GM21825 (cell line): ENCODE measurements around the gene PSMB9.
"Not testable (repeated sequence)": the region's sequence is repeated elsewhere in the genome, so short reads cannot be mapped to it uniquely, and the experiment has no call there.

Source experiments
- ATAC-seq: cut with Tn5 transposase; IDR thresholded peaks from one replicate; pipeline ENCODE4 v1.9.1; 2021; ENCODE audit warnings: mild to moderate bottlenecking, moderate library complexity; ENCODE audit not compliant: unreplicated experiment

Gene PSMB9

GRCh38 chr6:32857156-32857891, 3.3 kb downstream of the PSMB9 start:
- ATAC-seq, result no peak

DNA sequence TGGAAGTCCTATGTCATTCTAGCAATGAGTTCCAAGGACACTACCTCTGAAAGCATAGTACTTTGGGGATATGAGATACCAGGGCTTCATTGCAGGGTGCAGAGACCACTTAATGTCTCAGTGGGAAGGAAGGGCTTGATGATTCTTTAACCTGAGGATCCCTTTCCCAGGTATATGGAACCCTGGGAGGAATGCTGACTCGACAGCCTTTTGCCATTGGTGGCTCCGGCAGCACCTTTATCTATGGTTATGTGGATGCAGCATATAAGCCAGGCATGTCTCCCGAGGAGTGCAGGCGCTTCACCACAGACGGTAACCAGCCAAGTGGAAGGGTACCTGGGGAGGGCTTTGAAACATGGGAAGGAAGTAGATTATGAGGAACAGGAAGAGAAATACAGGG, 4.2 kb downstream of the PSMB9 start:
- no peak for ATAC-seq

DNA sequence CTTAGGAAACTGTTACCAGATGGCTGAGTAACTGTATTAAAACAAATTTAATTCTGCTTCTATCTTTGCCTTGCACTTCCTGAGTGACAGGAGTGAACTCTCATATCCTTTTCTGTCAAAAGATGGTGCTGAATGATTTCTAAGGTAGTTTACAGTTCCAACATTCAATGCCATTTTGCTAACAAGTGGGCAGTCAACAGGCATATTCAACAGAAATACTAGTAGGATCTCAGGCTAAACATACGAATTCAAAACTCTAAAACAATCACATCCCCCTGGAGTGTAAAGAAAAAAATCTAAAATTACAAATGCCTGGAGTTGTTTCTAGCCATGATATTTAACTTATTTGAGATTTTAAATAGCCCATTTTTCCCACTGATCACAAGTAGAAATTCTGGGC, 6.7 kb downstream of the PSMB9 start:
- no peak for ATAC-seq

- ATAC-seq, result no peak
Measured at GRCh38 chr6:32862725-32863124, 8.7 kb downstream of the PSMB9 start.

DNA sequence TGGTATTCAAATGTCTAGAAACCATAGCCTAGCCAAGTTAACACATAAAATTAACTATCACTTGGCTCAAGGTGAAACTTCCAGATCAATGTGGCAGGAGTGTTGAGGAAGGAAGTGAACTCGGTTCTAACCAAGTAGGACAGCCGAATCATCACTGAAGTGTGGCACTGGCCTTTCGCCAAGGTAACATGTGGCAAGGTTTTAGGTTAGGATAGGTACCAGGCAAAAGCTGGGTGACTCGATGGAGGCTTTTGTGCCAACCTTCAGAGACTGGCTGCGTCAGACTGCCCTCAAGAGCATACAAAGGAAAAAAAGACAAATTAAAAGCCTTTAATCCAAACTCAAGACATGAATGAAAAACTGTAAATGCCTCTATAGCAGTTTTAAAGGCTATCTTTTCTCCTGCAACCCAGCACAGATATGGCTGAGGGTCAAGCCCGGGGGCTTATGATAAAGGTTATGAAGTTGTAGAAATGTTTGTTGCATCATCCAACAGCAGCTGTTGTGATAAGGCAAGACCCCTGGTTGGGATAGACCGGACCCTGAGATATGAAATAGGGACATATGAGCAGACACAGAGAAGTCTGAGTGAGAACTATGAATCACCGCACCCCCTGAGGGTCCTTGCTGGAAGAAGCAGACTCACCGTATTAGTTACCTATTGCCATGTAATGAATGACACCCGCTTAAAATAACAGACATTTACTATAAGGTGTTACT, 11.9 kb downstream of the PSMB9 start:
- no peak for ATAC-seq

GRCh38 chr6:32867022-32867477, 13.1 kb downstream of the PSMB9 start:
- no peak for ATAC-seq

DNA sequence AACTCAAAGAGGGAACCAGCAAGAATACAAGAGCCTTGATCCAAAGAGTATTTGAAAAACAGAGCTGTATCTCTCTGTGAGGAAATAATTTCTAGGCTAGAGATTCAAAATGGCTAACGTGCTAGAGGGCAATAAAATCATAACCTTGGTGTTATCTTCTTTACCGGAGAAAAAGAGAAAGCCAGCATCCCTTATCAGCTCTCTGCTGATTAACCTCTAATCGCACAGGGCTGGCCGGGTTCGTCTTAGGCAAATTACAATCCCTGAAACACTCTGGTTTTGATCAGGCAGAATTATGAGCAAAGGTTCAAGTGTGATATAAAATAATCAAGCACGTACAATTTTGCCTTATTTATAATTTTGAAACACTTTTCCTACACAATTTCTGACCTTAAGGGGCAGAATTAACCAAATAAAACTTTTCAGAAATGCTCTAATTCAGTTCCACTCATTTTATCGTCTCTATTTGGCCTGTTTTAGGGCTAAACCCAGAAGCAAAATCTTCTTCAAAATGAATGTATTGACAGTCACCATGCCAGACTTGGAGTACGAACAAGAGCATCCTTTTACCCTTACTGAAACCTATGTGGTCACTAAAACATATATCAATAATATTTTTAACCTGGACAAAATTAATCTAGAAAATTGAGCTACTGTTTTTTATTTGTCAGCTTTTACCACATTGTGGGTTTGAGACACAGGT, 13.7 kb downstream of the PSMB9 start:
- ATAC-seq, result no peak

DNA sequence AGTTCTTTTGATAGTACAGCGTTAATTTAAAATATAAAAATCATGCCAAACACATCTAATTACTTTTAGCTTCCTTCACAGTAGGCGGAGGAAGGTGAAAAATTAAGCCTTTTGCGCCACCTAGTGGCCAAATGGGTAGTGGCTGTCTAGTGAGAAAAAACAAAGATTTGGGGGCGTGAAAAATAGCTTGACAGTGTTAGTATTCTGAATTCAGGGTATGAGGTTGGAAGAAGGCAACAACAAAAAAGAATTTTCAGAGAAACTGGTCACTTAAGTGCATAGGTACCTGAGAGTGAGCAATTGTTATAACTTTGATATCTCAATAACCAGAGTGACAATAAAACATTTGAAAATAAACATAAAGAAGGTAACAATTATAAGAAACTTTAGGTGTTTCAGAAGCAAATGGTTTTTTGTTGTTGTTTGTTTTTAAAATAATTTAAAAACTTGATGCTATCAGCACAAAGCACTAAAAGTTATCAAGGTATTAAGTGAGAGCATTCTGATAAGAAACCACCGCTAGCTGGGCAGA, 14.3 kb downstream of the PSMB9 start:
- ATAC-seq, result no peak

GRCh38 chr6:32873947-32874346, 20.0 kb downstream of the PSMB9 start:
- ATAC-seq, result not testable (repeated sequence)

DNA sequence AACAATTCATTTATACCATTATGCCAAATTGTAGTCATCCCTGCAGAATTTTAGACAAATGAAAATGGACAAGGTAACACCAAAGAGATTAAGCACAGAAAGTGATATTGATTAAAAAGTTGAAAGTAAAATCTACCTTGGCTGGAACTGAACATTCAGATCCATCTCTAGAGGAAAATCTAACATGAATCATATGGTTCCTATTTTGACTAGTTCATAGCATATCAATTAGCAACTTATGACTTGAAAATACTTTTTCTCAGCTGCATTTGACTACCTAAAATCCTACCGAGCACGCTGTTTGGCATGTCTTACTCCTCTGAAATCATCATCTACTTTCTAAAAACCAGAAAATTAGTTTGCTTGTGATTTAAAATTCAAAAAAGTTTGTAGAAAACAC, 22.6 kb downstream of the PSMB9 start:
- no peak for ATAC-seq

DNA sequence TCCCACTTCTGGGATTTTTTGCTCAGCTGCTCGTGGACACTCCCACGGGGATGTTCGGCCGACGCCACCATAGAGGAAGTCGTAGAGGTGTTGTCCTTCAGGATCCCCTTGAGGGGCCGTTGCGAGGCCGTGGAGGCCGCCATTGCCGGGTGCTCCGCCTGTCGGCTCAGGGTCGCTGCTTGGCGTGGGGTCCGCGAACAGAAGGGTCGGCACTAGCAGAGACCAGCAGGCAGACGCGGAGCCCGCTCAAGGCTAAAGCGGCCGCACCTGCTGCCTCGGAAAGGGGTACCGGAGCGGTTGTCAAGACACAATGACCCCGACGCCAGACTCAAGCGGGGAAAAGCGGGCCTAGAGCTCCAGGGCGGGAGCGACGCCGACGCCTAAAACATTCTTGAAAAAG, 25.7 kb downstream of the PSMB9 start:
- ATAC-seq, result no peak

GRCh38 chr6:32880962-32881361, 27.0 kb downstream of the PSMB9 start:
- not testable (repeated sequence) for ATAC-seq

DNA sequence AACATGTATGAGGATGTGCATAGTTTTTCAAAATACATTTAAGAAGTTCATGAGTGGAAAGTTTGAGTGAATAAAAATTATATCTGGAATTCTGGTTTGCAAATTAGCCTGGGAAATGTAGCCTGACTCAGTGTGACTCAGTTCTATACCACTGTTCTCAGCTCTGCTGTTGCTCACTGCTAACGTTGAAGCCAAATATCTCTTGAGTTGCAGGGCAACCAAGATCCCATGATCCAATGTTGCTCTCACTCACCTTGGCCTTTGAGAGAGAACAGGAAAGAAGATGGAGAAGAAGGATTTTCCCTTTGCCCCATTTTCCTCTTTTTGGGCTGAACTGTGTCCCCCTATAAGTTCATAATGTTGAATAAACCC, 28.9 kb downstream of the PSMB9 start:
- no peak for ATAC-seq

GRCh38 chr6:32883789-32884188, 29.8 kb downstream of the PSMB9 start:
- no peak for ATAC-seq

DNA sequence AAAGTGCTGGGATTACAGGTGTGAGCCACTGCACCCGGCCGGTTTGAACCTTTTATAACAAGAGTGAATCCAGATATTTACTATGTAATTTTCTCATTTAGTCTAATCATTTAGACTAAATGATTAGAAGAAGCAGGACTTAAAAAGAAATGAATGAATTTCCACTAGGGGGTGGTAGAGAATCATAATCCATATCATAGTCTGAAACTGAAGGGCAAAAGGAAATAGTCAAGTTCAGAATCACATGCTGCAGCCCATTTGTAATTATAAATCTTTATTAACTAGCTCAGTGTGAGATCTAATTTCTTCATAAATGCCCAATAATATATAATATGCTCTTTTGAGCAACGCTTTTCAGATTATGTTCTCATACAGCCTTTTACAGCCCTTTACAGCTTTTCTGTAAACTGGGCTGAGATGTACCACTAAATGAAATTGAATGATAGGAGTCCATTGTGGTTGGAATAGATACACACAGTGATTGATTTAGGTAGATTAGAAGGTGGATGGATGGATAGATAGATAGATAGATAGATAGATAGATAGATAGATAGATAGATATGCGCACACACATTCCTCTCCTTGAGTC, 31.8 kb downstream of the PSMB9 start:
- no peak for ATAC-seq

DNA sequence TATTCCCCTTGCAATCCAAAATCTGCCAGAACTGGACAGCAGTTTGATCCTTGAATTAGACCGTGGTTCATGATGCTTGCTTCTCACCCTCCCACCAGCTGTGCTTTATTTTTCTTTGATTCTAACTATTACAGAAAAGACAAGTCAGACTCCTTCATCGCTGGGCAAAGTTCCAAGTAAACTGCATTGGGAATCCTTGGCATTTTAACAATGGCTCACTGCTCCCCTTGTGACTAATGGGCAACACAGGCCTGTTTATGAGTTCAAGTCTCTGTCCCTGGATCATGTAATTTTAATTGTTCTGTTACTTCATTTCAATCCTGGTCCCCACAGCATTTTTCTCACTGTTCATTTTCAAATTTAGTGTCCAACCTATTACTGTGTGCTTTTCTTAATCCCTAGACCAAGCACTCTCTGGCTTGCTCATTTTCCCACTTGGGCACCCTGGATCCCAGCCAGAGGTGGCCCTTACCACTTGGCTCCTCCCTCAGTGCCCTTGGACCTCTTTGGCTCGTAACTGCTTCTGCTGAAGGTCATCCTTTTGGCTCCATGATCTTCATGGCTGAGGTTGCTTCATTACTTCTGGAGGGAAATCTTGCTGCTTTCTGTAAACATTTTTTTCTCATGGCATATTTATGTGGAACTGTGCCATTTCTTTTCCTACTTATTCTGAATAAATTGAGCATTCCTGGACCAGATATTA, 32.8 kb downstream of the PSMB9 start:
- ATAC-seq, result no peak

GRCh38 chr6:32887616-32888015, 33.6 kb downstream of the PSMB9 start:
- no peak for ATAC-seq

DNA sequence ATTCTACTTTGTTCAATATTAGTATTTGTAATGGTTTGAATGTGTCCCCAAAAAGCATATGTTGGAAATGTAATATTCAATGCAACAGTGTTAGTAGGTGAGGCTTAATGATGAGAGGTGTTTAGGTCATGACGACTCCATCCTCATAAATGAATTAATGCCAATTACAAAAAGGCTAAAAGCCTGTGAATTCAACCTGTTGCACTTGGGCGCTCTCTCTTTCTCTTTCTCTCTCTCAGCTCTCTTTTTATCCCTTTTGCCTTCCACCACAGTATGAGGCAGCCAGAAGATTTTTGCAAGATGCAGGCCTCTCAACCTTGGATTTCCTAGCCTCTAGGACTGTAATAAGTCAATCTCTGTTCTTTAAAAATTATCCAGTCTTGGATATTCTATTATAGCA, 34.6 kb downstream of the PSMB9 start:
- ATAC-seq, result no peak

GRCh38 chr6:32889533-32889932, 35.5 kb downstream of the PSMB9 start:
- no peak for ATAC-seq

GRCh38 chr6:32890831-32891230, 36.8 kb downstream of the PSMB9 start:
- no peak for ATAC-seq
